Endothelial cell of umbilical vein (primary cell): ENCODE data around the gene SP100. TPM values are rescaled to one million over a fixed set of nuclear protein-coding genes. Genes with fewer than 3 reads are reported as not detected.

Experiments used
- BruUV-seq: library from RNA; stranded (reverse); fragments of 400-500 nt; replicated peaks from 2 replicates; lab custom pipeline; 2021; lab: Mats Ljungman, UMichigan
- CTCF ChIA-PET: fragments of 300-600, 350-600 bp; sonication (Branson Sonifier 250); formaldehyde crosslinking; loops from one replicate; lab custom pipeline; 2021; ENCODE audit warnings: antibody characterized with exemption, inconsistent platforms; lab: Charles Lee
- POLR2A ChIA-PET: fragments of 300-600, 350-600 bp; sonication (Branson Sonifier 250); formaldehyde crosslinking; loops from one replicate; lab custom pipeline; 2021; ENCODE audit warnings: antibody characterized with exemption, inconsistent platforms; lab: Charles Lee
- DNase-seq: peaks from one replicate; pipeline ENCODE4 v3.0.0-alpha.2; 2011; ENCODE audit warnings: low read depth, low spot score
- FAIRE-seq: peaks from 2 replicates; lab custom pipeline; 2011; peaks lifted over from hg19 to GRCh38; lab: Jason Lieb, UNC
- H2AFZ ChIP-seq: 2 replicates; pipeline ENCODE4 v1.6.0; 2012; ENCODE audit warnings: low read depth, low read length, control low read depth, inconsistent platforms
- H3K27ac ChIP-seq: 2 replicates; pipeline ENCODE4 v1.5.1; 2011; ENCODE audit warnings: low read depth, mild to moderate bottlenecking, control low read depth, low read length, moderate library complexity; ENCODE audit not compliant: insufficient read depth
- H3K27me3 ChIP-seq, 2 experiments: 2 replicates each; pipeline versions ENCODE4 v1.6.0 to v1.6.1; 2011; ENCODE audit warnings: low read length in 2 of 2, mixed read lengths in 1 of 2; ENCODE audit not compliant: control insufficient read depth in 2 of 2, insufficient read depth in 2 of 2
- H3K36me3 ChIP-seq, 2 experiments: 2 replicates in 1 of 2; 3 replicates in 1 of 2; pipeline ENCODE4 v1.5.1; 2011; ENCODE audit warnings: low read length in 2 of 2, mild to moderate bottlenecking in 1 of 2, moderate library complexity in 1 of 2; ENCODE audit not compliant: control insufficient read depth in 2 of 2, insufficient read depth in 2 of 2; ENCODE audit errors: extremely low read depth in 1 of 2
- H3K4me1 ChIP-seq: 3 replicates; pipeline ENCODE4 v1.5.1; 2011; ENCODE audit warnings: mild to moderate bottlenecking, low read length; ENCODE audit not compliant: control insufficient read depth, insufficient read depth; ENCODE audit errors: extremely low read depth
- H3K4me2 ChIP-seq: 2 replicates; pipeline ENCODE4 v1.6.1; 2011; ENCODE audit warnings: low read length, control low read depth, mixed read lengths; ENCODE audit not compliant: insufficient read depth
- H3K4me3 ChIP-seq, 3 experiments: fragments of 200-600 bp in 1 of 3; sonication (generic), shearing (Covaris generic) in 1 of 3; replicated peaks in 1 of 3; 2 replicates each; pipeline ENCODE4 v1.5.1; 2011 to 2016; ENCODE audit warnings: control low read depth in 3 of 3, low read length in 3 of 3, mild to moderate bottlenecking in 2 of 3, inconsistent platforms in 1 of 3, low read depth in 1 of 3, moderate library complexity in 1 of 3; ENCODE audit not compliant: insufficient read depth in 1 of 3
- H3K79me2 ChIP-seq: 2 replicates; pipeline ENCODE4 v1.6.0; 2012; ENCODE audit warnings: low read length, inconsistent platforms; ENCODE audit not compliant: control insufficient read depth, insufficient read depth
- H3K9ac ChIP-seq: replicated peaks from 2 replicates; pipeline ENCODE3; 2011; ENCODE audit warnings: low read length, control low read depth; ENCODE audit not compliant: insufficient read depth; ENCODE audit errors: extremely low read depth
- H3K9me1 ChIP-seq: replicated peaks from 3 replicates; pipeline ENCODE4 v1.6.0; 2011; ENCODE audit warnings: mild to moderate bottlenecking, low read length; ENCODE audit not compliant: control insufficient read depth, insufficient read depth; ENCODE audit errors: extremely low read depth
- H3K9me3 ChIP-seq: replicated peaks from 2 replicates; pipeline ENCODE4 v1.5.1; 2012; ENCODE audit warnings: low read length, inconsistent platforms; ENCODE audit not compliant: control insufficient read depth, insufficient read depth
- H4K20me1 ChIP-seq: replicated peaks from 2 replicates; pipeline ENCODE3; 2011; ENCODE audit warnings: mild to moderate bottlenecking, low read length; ENCODE audit not compliant: control insufficient read depth, insufficient read depth; ENCODE audit errors: extremely low read depth
- CTCF ChIP-seq, 2 donors: IDR thresholded peaks; 1 replicate in 1 of 2; 2 replicates in 1 of 2; pipeline ENCODE4 v1.5.1; 2011; ENCODE audit warnings: low read length in 2 of 2, mild to moderate bottlenecking in 2 of 2, moderate library complexity in 2 of 2, control low read depth in 1 of 2, inconsistent platforms in 1 of 2, low read depth in 1 of 2; ENCODE audit not compliant: insufficient read depth in 1 of 2; ENCODE audit errors: extremely low read depth in 1 of 2
- EZH2 ChIP-seq: IDR thresholded peaks from 2 replicates; pipeline ENCODE4 v1.6.1; 2012; ENCODE audit warnings: borderline replicate concordance, low read depth, mild to moderate bottlenecking, moderate library complexity, low read length, inconsistent platforms; ENCODE audit not compliant: severe bottlenecking
- FOS ChIP-seq: IDR thresholded peaks from 2 replicates; pipeline ENCODE4 v1.6.1; 2011; ENCODE audit warnings: mild to moderate bottlenecking, low read length, moderate library complexity, borderline replicate concordance; ENCODE audit not compliant: insufficient read depth
- GATA2 ChIP-seq: IDR thresholded peaks from 2 replicates; pipeline ENCODE4 v1.7.0; 2011; ENCODE audit warnings: low read depth, mild to moderate bottlenecking, moderate library complexity, mixed read lengths, low read length; ENCODE audit not compliant: insufficient read length, insufficient read depth
- JUN ChIP-seq: IDR thresholded peaks from 2 replicates; pipeline ENCODE4 v1.6.1; 2011; ENCODE audit warnings: borderline replicate concordance, low read depth; ENCODE audit not compliant: insufficient read length, insufficient read depth
- MYC ChIP-seq: IDR thresholded peaks from one replicate; pipeline ENCODE4 v1.6.1; 2011; ENCODE audit warnings: mild to moderate bottlenecking, low read depth, low read length
- POLR2A ChIP-seq: IDR thresholded peaks from 2 replicates; pipeline ENCODE4 v1.6.1; 2012; ENCODE audit warnings: low read depth, mild to moderate bottlenecking, control low read depth, low read length
- POLR2AphosphoS5 ChIP-seq: IDR thresholded peaks from 2 replicates; pipeline ENCODE4 v1.6.1; 2012; ENCODE audit warnings: low read depth, mild to moderate bottlenecking, control low read depth, low read length, moderate library complexity; ENCODE audit not compliant: insufficient read depth
- dilution Hi-C: fragments of 300-500 bp; cut with MboI; formaldehyde crosslinking; loops from one replicate; pipeline ENCODE4 v1.15.0; 2019; ENCODE audit warnings: low sequenced_read_pairs; ENCODE audit not compliant: extremely low pct_ligation_motif_present
- intact Hi-C: fragments of 100-400 bp; cut with micrococcal nuclease; formaldehyde crosslinking; loops from one replicate; pipeline ENCODE4 v1.10.0; 2022
- polyA plus RNA-seq, 4 experiments: library from polyadenylated mRNA; depleted of rRNA in 3 of 4; stranded (reverse) in 3 of 4; unstranded in 1 of 4; fragments of >200 nt; gene quantifications; 2 replicates each; pipeline versions ENCODE4 v1.2.1 to v1.2.3, GENCODE V29; 2011 to 2012; ENCODE audit warnings: missing spikeins in 1 of 4
- total RNA-seq: library from RNA; stranded (reverse); gene quantifications from 2 replicates; pipeline ENCODE4 v1.2.3, GENCODE V29; 2021
- TF ChIP-seq, protein P1 (sequence below): IDR thresholded peaks from 2 replicates; pipeline ENCODE4 v1.6.1; 2011; ENCODE audit not compliant: insufficient read depth, insufficient read length

Gene SP100
- total and polyA plus RNA-seq, 2 donors (not counting 3 experiments of a cell fraction or from before 2014, with no cell fraction given), result 33.7 to 108 TPM

GRCh38 chr2:230405824-230406223, 10.2 kb upstream of the SP100 start:
- no peaks in the 10 kb centered on the region for H3K9me1 ChIP-seq
- peak overlapping the region; percentile 43 for H3K27ac ChIP-seq
- no peak overlapping the region for H2AFZ ChIP-seq
- dilution Hi-C loops (no loop called here), intact Hi-C loops (loop anchor here (5.0 kb wide), 4 partner anchors 36 to 399 kb away; no protein-coding TSS in a partner anchor)
- H3K9me3 ChIP-seq, result no peaks in the 10 kb centered on the region
- no peaks in the 10 kb centered on the region for H3K36me3 ChIP-seq
- no peaks in the 10 kb centered on the region for H4K20me1 ChIP-seq
- peak; percentile 46 for FAIRE-seq
- no peaks in the 10 kb centered on the region for H3K79me2 ChIP-seq
- H3K4me1 ChIP-seq, result peaks cover 52% of the 10 kb centered on the region
- ChIA-PET POLR2A (no interaction called here), CTCF (no interaction called here)
- H3K9ac ChIP-seq, result no peak overlapping the region
- peak; percentile 66 for DNase-seq
- no peak overlapping the region for H3K4me3 ChIP-seq
- BruUV-seq, result no TSS peak
- H3K27me3 ChIP-seq, result no peaks in the 10 kb centered on the region
- peak overlapping the region; percentile 34 for H3K4me2 ChIP-seq
- TF ChIP-seq JUN, result peak; percentile 47
- peak; percentile 68 for TF ChIP-seq GATA2
- TF ChIP-seq POLR2AphosphoS5, result peak; percentile 60
- TF ChIP-seq, protein P1, sequence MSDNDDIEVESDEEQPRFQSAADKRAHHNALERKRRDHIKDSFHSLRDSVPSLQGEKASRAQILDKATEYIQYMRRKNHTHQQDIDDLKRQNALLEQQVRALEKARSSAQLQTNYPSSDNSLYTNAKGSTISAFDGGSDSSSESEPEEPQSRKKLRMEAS, result no peak
- no peak for TF ChIP-seq CTCF (IDR thresholded peaks at IDR 0.05; ENCODE audit: extremely low read depth in 1 of 2, insufficient read depth in 1 of 2, low read depth in 1 of 2, low read length in 2 of 2)
- peak; percentile 67 for TF ChIP-seq FOS
- TF ChIP-seq MYC, result no peak
- TF ChIP-seq EZH2, result no peak
- no peak for TF ChIP-seq POLR2A
